Measurements from ENCODE around the gene KCNC2.

DNA sequence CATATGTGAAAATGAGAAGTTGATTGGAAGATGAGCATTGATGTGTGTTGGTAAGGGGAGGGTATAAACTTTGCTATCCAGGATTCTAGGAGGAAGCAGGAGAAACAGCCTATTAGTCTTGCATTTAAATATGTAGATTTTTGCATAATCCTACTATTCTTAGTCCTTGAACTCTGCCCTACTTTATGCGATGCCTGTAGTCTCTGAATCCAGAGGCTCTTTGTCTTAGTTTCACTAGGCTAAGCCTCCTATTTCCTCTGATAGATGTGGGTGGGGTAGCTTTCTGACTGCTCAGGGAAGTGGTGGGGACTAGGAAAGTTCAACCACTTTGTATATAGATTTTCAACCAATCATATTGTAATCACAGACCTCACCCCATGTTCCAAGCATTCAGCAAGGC lies 49.5 kb upstream of the KCNC2 start:
- TF ChIP-seq POLR2A (IDR thresholded peaks at IDR 0.05): no peak
- TF ChIP-seq CTCF (IDR thresholded peaks at IDR 0.05): no peak

Measured in thyroid gland (tissue), 4 donors.